Stomach smooth muscle (tissue), 2 donors: ENCODE measurements around the gene CNTLN.

Source experiments
- H3K27ac ChIP-seq: one replicate; pipeline ENCODE4 v1.7.0; 2013; ENCODE audit warnings: mild to moderate bottlenecking, low read length, inconsistent platforms
- H3K27me3 ChIP-seq, 2 donors: one replicate each; pipeline ENCODE4 v1.7.0; 2013; ENCODE audit warnings: low read length in 2 of 2; ENCODE audit not compliant: insufficient read depth in 2 of 2, control insufficient read depth in 1 of 2
- H3K36me3 ChIP-seq, 2 donors: one replicate each; pipeline ENCODE4 v1.7.0; 2013; ENCODE audit warnings: low read length in 2 of 2; ENCODE audit not compliant: control insufficient read depth in 2 of 2, insufficient read depth in 2 of 2
- H3K4me1 ChIP-seq: one replicate; pipeline ENCODE4 v1.7.0; 2013; ENCODE audit warnings: low read length; ENCODE audit not compliant: control insufficient read depth, insufficient read depth
- H3K4me3 ChIP-seq, 2 donors: one replicate each; pipeline ENCODE4 v1.7.0; 2013; ENCODE audit warnings: low read length in 2 of 2
- H3K9ac ChIP-seq, 2 donors: one replicate each; pipeline ENCODE4 v1.7.0; 2013; ENCODE audit warnings: low read length in 2 of 2, mild to moderate bottlenecking in 1 of 2
- H3K9me3 ChIP-seq, 2 donors: one replicate each; pipeline ENCODE4 v1.7.0; 2013; ENCODE audit warnings: low read length in 2 of 2; ENCODE audit not compliant: control insufficient read depth in 2 of 2
- donor health status: healthy.
- donor health status: Pancreatic carcinoma.

Gene CNTLN

DNA sequence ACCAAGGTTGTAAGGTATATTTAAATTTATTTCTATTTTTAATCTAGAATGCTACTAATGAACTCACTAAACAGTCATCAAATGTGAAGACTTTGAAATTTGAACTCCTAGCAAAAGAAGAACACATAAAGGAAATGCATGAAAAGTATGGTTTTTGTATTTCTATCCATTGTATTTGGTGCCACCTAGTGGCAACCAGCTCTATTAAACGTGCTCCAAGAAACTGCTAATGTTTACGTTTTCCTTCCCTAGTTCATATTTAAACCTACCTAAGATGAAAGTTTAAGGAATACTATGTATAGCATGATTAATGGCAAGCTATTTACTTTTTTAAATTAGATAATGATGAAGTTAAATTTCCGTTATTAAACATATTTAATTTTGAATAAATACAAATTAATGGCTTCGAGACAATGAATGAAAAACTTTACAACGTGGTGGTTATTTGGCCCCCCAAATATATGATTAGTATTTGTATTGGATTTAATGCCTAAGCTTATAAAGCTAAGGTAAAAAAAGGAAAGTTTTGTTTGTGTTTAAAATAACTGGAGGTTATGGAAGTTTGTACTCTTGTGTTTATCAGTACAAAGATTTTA is 328.1 kb downstream of the CNTLN start:
- H3K4me3 ChIP-seq: no peak overlapping the region
- no peak overlapping the region for H3K9ac ChIP-seq
- peaks cover 0 to under 1% of the 10 kb centered on the region in 2 donors for H3K36me3 ChIP-seq
- H3K27ac ChIP-seq: no peak overlapping the region
- H3K4me1 ChIP-seq: no peaks in the 10 kb centered on the region
- no peaks in the 10 kb centered on the region for H3K27me3 ChIP-seq
- H3K9me3 ChIP-seq: no peaks in the 10 kb centered on the region

DNA sequence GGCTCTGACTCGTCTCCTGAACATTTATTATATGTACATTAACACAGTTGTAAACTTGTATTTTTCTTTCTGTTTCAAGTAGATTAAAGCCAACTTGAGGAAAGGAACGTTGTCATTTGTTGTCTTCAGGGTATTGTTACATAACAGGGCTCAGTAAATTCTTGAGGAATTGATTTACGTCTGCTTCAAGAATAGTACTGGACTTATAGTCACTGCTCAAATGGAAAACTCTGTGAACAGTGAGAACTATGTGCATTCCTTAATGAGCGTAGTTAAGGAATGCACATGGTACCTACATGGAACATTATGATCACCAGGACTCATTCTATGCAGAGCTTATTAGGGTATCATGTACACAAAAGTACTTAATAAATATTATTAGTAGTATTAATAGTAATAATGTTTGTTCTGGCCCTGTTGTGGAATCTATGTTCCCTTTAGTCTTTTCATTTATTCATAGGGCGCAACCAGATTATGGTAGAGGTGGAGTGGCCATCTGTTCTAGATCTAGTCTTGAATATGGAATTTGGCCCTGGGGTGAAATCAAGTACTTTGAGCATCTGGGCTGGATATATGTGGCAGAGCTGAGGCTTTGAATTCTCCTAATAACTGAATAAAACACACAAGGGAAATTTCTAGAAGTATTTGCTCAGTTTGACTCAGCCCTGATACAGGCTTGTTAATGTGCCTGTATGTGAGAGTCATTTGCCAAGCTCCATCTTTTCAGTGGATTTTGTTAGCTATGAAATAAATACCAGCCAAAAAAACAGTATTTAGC is 335.4 kb downstream of the CNTLN start:
- no peaks in the 10 kb centered on the region for H3K27me3 ChIP-seq
- H3K4me1 ChIP-seq: no peaks in the 10 kb centered on the region
- no peak overlapping the region for H3K27ac ChIP-seq
- no peak overlapping the region for H3K4me3 ChIP-seq
- H3K36me3 ChIP-seq: peaks cover 0 to 3% of the 10 kb centered on the region in 2 donors
- no peak overlapping the region for H3K9ac ChIP-seq
- no peaks in the 10 kb centered on the region for H3K9me3 ChIP-seq

DNA sequence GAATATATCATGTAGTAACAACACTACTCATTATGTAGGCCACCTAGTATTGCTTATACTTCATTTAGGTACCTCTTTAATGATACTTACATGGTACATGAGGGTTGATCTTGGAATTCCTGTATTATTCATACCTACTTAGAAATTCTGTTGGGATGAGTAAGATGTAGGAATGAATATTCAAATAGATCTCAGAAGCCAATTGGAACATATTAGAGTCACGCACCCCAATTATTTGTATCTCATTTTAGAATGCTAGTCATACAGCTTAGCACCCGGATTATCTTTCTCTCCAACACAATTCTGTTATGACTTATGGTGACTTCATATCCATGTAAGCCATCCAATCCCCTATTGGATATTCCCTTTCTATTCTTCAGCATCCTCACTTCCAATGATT is 337.3 kb downstream of the CNTLN start:
- Histone ChIP-seq H3K36me3 (peaks cover 0 to 3% of the 10 kb centered on the region in 2 donors), H3K27me3 (no peaks in the 10 kb centered on the region), H3K27ac (no peak overlapping the region), H3K9me3 (no peaks in the 10 kb centered on the region), H3K4me3 (no peak overlapping the region), H3K9ac (no peak overlapping the region), H3K4me1 (no peaks in the 10 kb centered on the region)

DNA sequence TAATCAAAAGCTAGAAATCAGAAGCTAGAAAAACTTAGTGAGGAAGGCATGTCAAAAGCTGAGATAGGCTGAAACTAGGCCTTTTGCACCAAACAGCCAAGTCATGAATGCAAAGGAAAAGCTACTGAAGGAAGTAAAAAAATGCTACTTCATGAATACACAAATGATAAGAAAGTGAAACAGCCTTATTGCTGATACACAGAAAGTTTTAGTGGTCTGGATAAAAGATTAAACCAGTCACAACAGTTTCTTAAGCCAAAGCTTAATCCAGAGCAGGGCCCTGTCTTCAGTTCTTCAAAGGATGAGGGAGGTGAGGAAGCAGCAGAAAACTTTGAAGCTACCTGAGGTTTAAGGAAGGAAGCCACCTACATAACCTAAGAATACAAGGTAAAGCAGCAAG is 341.6 kb downstream of the CNTLN start:
- no peaks in the 10 kb centered on the region for H3K27me3 ChIP-seq
- no peaks in the 10 kb centered on the region for H3K36me3 ChIP-seq
- H3K27ac ChIP-seq: no peak overlapping the region
- no peaks in the 10 kb centered on the region for H3K4me1 ChIP-seq
- H3K9me3 ChIP-seq: no peaks in the 10 kb centered on the region
- H3K4me3 ChIP-seq: no peak overlapping the region
- no peak overlapping the region for H3K9ac ChIP-seq

GRCh38 chr9:17477816-17478215 is 343.0 kb downstream of the CNTLN start:
- Histone ChIP-seq H3K4me1 (no peaks in the 10 kb centered on the region), H3K9ac (no peak overlapping the region), H3K27me3 (no peaks in the 10 kb centered on the region), H3K9me3 (no peaks in the 10 kb centered on the region), H3K4me3 (no peak overlapping the region), H3K27ac (no peak overlapping the region), H3K36me3 (no peaks in the 10 kb centered on the region)

GRCh38 chr9:17480966-17481365 is 346.1 kb downstream of the CNTLN start:
- H3K4me3 ChIP-seq: no peak overlapping the region
- H3K27ac ChIP-seq: no peak overlapping the region
- H3K27me3 ChIP-seq: no peaks in the 10 kb centered on the region
- no peaks in the 10 kb centered on the region for H3K9me3 ChIP-seq
- H3K4me1 ChIP-seq: no peaks in the 10 kb centered on the region
- no peak overlapping the region for H3K9ac ChIP-seq
- no peaks in the 10 kb centered on the region for H3K36me3 ChIP-seq

DNA sequence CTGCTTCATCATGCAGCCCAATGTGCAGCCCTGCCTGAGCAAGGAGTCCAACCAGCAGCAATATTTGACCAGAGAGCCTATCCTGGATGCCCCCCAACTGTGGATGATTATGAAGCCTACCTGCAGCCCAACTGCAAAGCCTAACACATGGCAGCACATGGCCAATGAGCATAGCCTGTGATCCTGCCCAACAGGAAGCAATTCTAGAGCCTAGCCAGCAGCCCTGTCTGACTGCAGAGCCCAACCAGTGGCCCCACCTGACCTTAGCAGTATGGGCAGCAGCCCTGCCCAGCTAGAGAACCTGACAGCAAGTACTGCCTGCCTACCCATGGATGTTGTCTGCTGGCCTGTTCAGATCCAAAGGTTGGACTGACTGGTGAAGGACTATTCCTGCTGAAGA is 346.7 kb downstream of the CNTLN start:
- Histone ChIP-seq H3K9me3 (no peaks in the 10 kb centered on the region), H3K36me3 (no peaks in the 10 kb centered on the region), H3K4me3 (no peak overlapping the region), H3K4me1 (no peaks in the 10 kb centered on the region), H3K9ac (no peak overlapping the region), H3K27ac (no peak overlapping the region), H3K27me3 (no peaks in the 10 kb centered on the region)

GRCh38 chr9:17484906-17485305 is 350.1 kb downstream of the CNTLN start:
- Histone ChIP-seq H3K36me3 (no peaks in the 10 kb centered on the region), H3K27me3 (no peaks in the 10 kb centered on the region), H3K4me1 (no peaks in the 10 kb centered on the region), H3K27ac (no peak overlapping the region), H3K4me3 (no peak overlapping the region), H3K9ac (no peak overlapping the region), H3K9me3 (no peaks in the 10 kb centered on the region)

- no peaks in the 10 kb centered on the region for H3K27me3 ChIP-seq
- H3K36me3 ChIP-seq: no peaks in the 10 kb centered on the region
- no peak overlapping the region for H3K9ac ChIP-seq
- no peaks in the 10 kb centered on the region for H3K9me3 ChIP-seq
- no peak overlapping the region for H3K4me3 ChIP-seq
- H3K27ac ChIP-seq: no peak overlapping the region
- H3K4me1 ChIP-seq: no peaks in the 10 kb centered on the region
Observed at GRCh38 chr9:17486396-17486795, 351.6 kb downstream of the CNTLN start.

DNA sequence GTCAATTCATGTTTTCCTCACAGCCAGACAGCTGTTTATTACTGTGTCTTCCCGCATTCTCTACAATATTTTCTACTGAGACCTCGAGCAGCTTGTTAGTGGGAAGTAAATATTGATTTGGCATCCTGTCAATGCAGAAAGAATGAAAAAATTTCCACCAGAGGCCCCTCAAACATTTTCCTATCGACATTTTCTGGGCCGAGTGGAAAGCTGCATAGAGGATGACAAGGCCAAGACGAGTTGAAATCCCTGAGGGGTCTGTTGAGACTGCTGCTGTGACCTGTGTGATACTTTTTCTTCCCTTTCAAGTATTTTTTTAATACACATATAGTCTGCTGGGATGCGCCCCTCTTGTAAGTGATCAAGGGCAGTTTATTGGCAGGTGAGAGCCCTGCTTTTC is 352.6 kb downstream of the CNTLN start:
- Histone ChIP-seq H3K9ac (no peak overlapping the region), H3K36me3 (no peaks in the 10 kb centered on the region), H3K27me3 (no peaks in the 10 kb centered on the region), H3K4me1 (no peaks in the 10 kb centered on the region), H3K9me3 (no peaks in the 10 kb centered on the region), H3K27ac (no peak overlapping the region), H3K4me3 (no peak overlapping the region)

DNA sequence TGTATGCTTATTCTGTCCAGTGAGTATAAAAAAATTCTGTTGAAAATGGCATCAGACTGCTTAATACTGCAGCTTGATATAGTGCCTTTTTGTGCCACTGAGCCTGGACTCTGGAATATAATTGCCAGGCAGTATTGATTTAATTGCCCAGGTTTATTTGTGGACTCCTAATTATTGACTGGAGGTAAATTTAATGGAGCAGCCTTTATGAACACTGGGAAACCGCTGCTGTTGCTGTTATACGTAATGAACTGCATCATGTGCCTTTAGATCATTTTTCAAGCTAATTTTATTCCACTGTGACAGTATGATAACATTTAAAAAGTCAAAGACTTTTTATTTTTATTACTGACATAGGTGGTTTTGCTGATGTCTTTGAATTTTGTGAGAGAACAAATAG is 353.8 kb downstream of the CNTLN start:
- H3K4me1 ChIP-seq: no peaks in the 10 kb centered on the region
- no peaks in the 10 kb centered on the region for H3K27me3 ChIP-seq
- no peak overlapping the region for H3K9ac ChIP-seq
- no peaks in the 10 kb centered on the region for H3K9me3 ChIP-seq
- H3K27ac ChIP-seq: no peak overlapping the region
- H3K36me3 ChIP-seq: no peaks in the 10 kb centered on the region
- H3K4me3 ChIP-seq: no peak overlapping the region
